ENCODE measurements around the gene BATF2. TPM values are rescaled to one million over a fixed set of nuclear protein-coding genes. Genes with fewer than 3 reads are reported as not detected.
A peak's percentile ranks its signal among the peaks of the same experiment; 100 is the strongest.

Gene BATF2
- total and polyA plus RNA-seq, 9 of the 15 experiments (the other 6 are each of a cell fraction or from before 2014, with no cell fraction given), result 1.7 to 8.9 (median 6.4) TPM

DNA sequence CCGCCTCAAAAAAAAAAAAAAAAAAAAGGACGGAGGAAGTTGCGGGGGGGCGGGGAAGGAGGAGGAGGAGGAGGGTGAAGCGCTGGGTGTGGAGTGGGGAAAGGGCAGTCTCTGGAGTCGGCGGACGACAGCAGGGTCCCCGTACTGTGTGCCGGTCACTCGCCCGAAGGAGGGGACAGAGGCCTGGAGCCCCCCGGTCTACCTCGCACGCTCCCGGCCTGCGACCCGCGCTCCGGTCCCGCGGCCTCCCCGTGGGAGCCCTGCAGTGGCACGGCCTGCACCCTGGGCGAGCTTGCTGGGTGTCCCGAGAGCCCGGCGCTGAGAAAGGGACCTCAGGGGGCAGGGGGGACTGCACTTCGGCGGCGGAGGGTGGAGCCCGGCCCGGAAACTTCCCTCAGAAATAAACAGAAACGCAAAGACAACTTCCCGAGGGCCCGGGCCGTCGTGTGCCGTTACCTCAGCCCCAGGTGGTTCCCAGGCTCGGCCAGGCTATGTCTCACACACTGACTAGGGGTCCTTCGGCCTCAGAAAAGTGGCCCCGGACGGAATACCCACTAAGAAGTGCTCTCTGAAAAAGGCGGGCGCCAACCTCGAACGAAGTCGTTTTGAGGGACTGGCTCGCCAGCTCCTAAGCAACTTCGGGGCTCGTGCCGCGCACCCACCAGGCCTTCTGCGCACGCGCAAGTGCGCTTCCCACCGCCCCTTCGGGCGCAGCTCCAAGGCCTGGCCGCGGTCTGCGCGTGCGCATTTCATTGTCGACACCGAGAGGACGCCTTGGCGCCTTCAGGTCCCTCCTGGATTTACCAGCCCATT lies 25.1 kb downstream of the BATF2 start, which contains the start of gene MAJIN (continued):
- TF ChIP-seq MNT (conservative IDR thresholded peaks at IDR 0.05) (0 out of 4 replicates have a peak, but pooled peaks of 1 of the 2 experiments have one; percentile 11), MCM2 (IDR thresholded peaks at IDR 0.05; ENCODE audit: low read depth) (no peak), MYBL2 (IDR thresholded peaks at IDR 0.05; ENCODE audit: low read depth) (no peak), MYBL2 (CRISPR knock-in tag; IDR thresholded peaks at IDR 0.05; ENCODE audit: borderline replicate concordance) (no peak), ATF7 (IDR thresholded peaks at IDR 0.05) (0 out of 2 replicates have a peak, but pooled peaks have one; percentile 17), RNF2 (IDR thresholded peaks at IDR 0.05) (peak; percentile 70; the same call in 1 of the 2 replicates), DMBX1 (CRISPR knock-in tag; IDR thresholded peaks at IDR 0.05; ENCODE audit: borderline replicate concordance) (peak; percentile 56; the same call in 1 of the 2 replicates), BHLHE40 (IDR thresholded peaks at IDR 0.05; ENCODE audit: low read length) (peak; percentile 78), SP2 (IDR thresholded peaks at IDR 0.05; ENCODE audit: extremely low read depth, low read depth, low read length, poor library complexity, severe bottlenecking) (no peak), E2F6 (IDR thresholded peaks at IDR 0.05; ENCODE audit: borderline replicate concordance in 1 of 2, extremely low read depth in 1 of 2, insufficient read depth in 1 of 2, insufficient read length in 1 of 2, low read depth in 1 of 2, low read length in 1 of 2, poor library complexity in 1 of 2, severe bottlenecking in 1 of 2) (peak; percentile 98 to 99), CBX1 (IDR thresholded peaks at IDR 0.05; ENCODE audit: low read depth) (no peak), MAFG (tag; conservative IDR thresholded peaks at IDR 0.05) (no peak), KLF13 (tag; IDR thresholded peaks at IDR 0.05; ENCODE audit: borderline replicate concordance, low read depth) (no peak), POLR2B (IDR thresholded peaks at IDR 0.05; ENCODE audit: low read depth, partially characterized antibody) (peak; percentile 53), MAX (CRISPR knock-in tag; IDR thresholded peaks at IDR 0.05) (peak; percentile 91), CBFA2T2 (conservative IDR thresholded peaks at IDR 0.05) (no peak)
- TF ChIP-seq, protein P1, sequence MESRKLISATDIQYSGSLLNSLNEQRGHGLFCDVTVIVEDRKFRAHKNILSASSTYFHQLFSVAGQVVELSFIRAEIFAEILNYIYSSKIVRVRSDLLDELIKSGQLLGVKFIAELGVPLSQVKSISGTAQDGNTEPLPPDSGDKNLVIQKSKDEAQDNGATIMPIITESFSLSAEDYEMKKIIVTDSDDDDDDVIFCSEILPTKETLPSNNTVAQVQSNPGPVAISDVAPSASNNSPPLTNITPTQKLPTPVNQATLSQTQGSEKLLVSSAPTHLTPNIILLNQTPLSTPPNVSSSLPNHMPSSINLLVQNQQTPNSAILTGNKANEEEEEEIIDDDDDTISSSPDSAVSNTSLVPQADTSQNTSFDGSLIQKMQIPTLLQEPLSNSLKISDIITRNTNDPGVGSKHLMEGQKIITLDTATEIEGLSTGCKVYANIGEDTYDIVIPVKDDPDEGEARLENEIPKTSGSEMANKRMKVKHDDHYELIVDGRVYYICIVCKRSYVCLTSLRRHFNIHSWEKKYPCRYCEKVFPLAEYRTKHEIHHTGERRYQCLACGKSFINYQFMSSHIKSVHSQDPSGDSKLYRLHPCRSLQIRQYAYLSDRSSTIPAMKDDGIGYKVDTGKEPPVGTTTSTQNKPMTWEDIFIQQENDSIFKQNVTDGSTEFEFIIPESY (CRISPR knock-in tag; IDR thresholded peaks at IDR 0.05), result peak; percentile 68; the same call in 1 of the 2 replicates
- TF ChIP-seq, protein P2, sequence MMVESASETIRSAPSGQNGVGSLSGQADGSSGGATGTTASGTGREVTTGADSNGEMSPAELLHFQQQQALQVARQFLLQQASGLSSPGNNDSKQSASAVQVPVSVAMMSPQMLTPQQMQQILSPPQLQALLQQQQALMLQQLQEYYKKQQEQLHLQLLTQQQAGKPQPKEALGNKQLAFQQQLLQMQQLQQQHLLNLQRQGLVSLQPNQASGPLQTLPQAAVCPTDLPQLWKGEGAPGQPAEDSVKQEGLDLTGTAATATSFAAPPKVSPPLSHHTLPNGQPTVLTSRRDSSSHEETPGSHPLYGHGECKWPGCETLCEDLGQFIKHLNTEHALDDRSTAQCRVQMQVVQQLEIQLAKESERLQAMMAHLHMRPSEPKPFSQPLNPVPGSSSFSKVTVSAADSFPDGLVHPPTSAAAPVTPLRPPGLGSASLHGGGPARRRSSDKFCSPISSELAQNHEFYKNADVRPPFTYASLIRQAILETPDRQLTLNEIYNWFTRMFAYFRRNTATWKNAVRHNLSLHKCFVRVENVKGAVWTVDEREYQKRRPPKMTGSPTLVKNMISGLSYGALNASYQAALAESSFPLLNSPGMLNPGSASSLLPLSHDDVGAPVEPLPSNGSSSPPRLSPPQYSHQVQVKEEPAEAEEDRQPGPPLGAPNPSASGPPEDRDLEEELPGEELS (CRISPR knock-in tag; IDR thresholded peaks at IDR 0.05; ENCODE audit: borderline replicate concordance), result 0 out of 2 replicates have a peak, but pooled peaks have one; percentile 42
